HepG2 (cell line): ENCODE results near the gene MCOLN1. TPM values are rescaled to one million over a fixed set of nuclear protein-coding genes. Genes with fewer than 3 reads are reported as not detected.

Experiments
- CENPX ChIP-seq: sonication (generic); formaldehyde crosslinking; IDR thresholded peaks from 2 replicates; pipeline ENCODE4 v1.9.0; 2021; ENCODE audit warnings: mild to moderate bottlenecking, missing genetic modification reagents, moderate library complexity
- GATAD1 ChIP-seq: IDR thresholded peaks from 2 replicates; pipeline ENCODE4 v1.6.1; 2016; ENCODE audit warnings: missing genetic modification reagents, missing compliant biosample characterization
- GATAD2A ChIP-seq: IDR thresholded peaks from 2 replicates; pipeline ENCODE4 v1.6.1; 2016
- HOXA3 ChIP-seq: sonication (generic); formaldehyde crosslinking; IDR thresholded peaks from 2 replicates; pipeline ENCODE4 v1.5.0; 2020; ENCODE audit warnings: missing genetic modification reagents
- HOXA7 ChIP-seq: sonication (generic); formaldehyde crosslinking; IDR thresholded peaks from 2 replicates; pipeline ENCODE4 v1.8.1; 2022; ENCODE audit warnings: mild to moderate bottlenecking, missing genetic modification reagents, moderate library complexity
- TMF1 ChIP-seq: sonication (generic); formaldehyde crosslinking; IDR thresholded peaks from 2 replicates; pipeline ENCODE4 v1.8.1; 2022; ENCODE audit warnings: low read depth, missing genetic modification reagents
- ZFP62 ChIP-seq: sonication (generic); formaldehyde crosslinking; IDR thresholded peaks from 2 replicates; pipeline ENCODE4 v1.4.0; 2020; ENCODE audit warnings: missing genetic modification reagents
- ZFX ChIP-seq: sonication (generic); formaldehyde crosslinking; IDR thresholded peaks from 2 replicates; pipeline ENCODE4 v1.4.0; 2020; ENCODE audit warnings: mild to moderate bottlenecking, low read depth, missing genetic modification reagents, moderate library complexity
- ZNF253 ChIP-seq: sonication (generic); formaldehyde crosslinking; IDR thresholded peaks from 2 replicates; pipeline ENCODE4 v1.8.0; 2022; ENCODE audit warnings: mild to moderate bottlenecking, missing genetic modification reagents, borderline replicate concordance
- ZNF260 ChIP-seq: sonication (generic); formaldehyde crosslinking; IDR thresholded peaks from 2 replicates; pipeline ENCODE4 v1.4.0; 2020; ENCODE audit warnings: missing genetic modification reagents, low read depth, mild to moderate bottlenecking, borderline replicate concordance
- ZNF383 ChIP-seq: sonication (generic); formaldehyde crosslinking; IDR thresholded peaks from 2 replicates; pipeline ENCODE4 v1.4.0; 2020; ENCODE audit warnings: missing genetic modification reagents, mild to moderate bottlenecking, borderline replicate concordance
- ZNF747 ChIP-seq: sonication (generic); formaldehyde crosslinking; IDR thresholded peaks from 2 replicates; pipeline ENCODE4 v1.8.1; 2023; ENCODE audit warnings: missing genetic modification reagents, mild to moderate bottlenecking, borderline replicate concordance
- polyA plus RNA-seq, 8 experiments: library from polyadenylated mRNA; depleted of rRNA in 3 of 8; stranded (reverse) in 7 of 8; unstranded in 1 of 8; fragments of >200 nt; fragmentation: Illumina TruSeq in 4 of 8; extraction: Trizol in 4 of 8; gene quantifications; 2 replicates each; pipeline versions ENCODE4 v1.2.1 to v1.2.3, GENCODE V29; 2011 to 2016; ENCODE audit warnings: low read depth in 4 of 8, missing spikeins in 1 of 8, mixed read lengths in 1 of 8; ENCODE audit not compliant: insufficient read depth in 1 of 8
- total RNA-seq, 5 experiments: library from RNA; depleted of rRNA; stranded (reverse); fragments of >200 nt; fragmentation: Illumina TruSeq; extraction: Trizol; gene quantifications; 2 replicates each; pipeline ENCODE4 v1.2.3, GENCODE V29; 2016; ENCODE audit warnings: low read depth in 1 of 5
- TF ChIP-seq, protein P1 (sequence below): sonication (generic); formaldehyde crosslinking; IDR thresholded peaks from 2 replicates; pipeline ENCODE4 v1.4.0; 2020; ENCODE audit warnings: mild to moderate bottlenecking, missing genetic modification reagents
- TF ChIP-seq, protein P2 (sequence below): sonication (generic); formaldehyde crosslinking; IDR thresholded peaks from 2 replicates; pipeline ENCODE4 v1.8.0; 2022; ENCODE audit warnings: mild to moderate bottlenecking, missing genetic modification reagents
- TF ChIP-seq, protein P3 (sequence below): sonication (generic); formaldehyde crosslinking; conservative IDR thresholded peaks from 2 replicates; pipeline ENCODE4 v1.8.0; 2022; ENCODE audit warnings: low read depth, missing genetic modification reagents

Gene MCOLN1
- total and polyA plus RNA-seq, 2 of the 13 experiments (the other 11 are each of a cell fraction or from before 2014, with no cell fraction given) = 3.4 to 15.7 TPM

DNA sequence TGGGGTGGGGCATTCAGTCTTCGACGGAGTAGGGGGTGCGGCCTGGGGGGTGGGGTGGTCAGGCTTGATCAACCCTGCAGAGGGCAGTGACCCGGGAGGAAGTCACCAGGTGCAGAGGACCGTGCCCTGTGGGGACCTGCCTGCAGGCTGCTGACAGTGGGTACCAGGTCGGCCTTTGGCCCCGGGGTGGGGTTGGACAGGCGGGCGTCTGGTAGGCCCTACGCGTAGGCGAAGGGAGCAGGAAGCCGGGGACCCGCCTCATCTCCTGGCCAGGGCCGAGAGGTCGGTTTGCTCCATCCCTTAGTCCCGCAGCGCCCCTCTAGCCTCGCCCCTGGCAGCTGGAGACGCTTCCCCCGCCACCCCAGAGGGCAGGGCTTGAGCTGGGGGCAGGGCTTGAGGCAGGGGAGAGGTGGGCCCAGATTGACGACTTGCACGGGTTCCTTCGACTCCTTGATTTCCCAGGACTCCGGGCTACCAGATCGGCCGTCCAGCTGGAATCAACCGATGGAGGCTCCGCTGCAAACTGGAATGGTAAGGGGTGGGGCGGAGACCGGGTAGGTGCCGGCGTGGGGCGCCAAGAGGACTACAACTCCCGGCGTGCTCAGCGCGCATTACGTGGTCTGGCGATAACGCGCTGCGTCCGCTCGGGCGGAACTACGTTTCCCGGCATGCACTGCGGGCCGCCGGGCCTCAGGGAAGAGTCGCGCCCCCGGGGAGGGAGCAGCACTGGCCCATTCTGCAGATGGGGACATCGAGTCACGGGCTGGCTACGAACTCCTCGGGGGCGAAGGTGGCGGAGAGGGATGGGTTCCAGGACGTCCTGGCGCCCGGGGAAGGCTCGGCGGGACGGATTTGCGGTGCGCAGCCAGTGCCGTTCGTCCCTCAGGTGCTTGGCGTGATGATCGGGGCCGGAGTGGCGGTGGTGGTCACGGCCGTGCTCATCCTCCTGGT, 12.9 kb downstream of the MCOLN1 start, which contains the start of gene PNPLA6 (continued):
- TF ChIP-seq, protein P1, sequence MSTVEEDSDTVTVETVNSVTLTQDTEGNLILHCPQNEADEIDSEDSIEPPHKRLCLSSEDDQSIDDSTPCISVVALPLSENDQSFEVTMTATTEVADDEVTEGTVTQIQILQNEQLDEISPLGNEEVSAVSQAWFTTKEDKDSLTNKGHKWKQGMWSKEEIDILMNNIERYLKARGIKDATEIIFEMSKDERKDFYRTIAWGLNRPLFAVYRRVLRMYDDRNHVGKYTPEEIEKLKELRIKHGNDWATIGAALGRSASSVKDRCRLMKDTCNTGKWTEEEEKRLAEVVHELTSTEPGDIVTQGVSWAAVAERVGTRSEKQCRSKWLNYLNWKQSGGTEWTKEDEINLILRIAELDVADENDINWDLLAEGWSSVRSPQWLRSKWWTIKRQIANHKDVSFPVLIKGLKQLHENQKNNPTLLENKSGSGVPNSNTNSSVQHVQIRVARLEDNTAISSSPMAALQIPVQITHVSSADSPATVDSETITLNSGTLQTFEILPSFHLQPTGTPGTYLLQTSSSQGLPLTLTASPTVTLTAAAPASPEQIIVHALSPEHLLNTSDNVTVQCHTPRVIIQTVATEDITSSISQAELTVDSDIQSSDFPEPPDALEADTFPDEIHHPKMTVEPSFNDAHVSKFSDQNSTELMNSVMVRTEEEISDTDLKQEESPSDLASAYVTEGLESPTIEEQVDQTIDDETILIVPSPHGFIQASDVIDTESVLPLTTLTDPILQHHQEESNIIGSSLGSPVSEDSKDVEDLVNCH (CRISPR knock-in tag) = 0 out of 2 replicates have a peak, but pooled peaks have one; percentile 51
- TF ChIP-seq ZNF383 (CRISPR knock-in tag) (peak; percentile 39; the same call in 1 of the 2 replicates), ZNF747 (no peak), CENPX (no peak), HOXA3 (CRISPR knock-in tag) (peak; percentile 95), ZNF260 (no peak), HOXA7 (CRISPR knock-in tag) (no peak), GATAD1 (CRISPR knock-in tag) (peak; percentile 88), GATAD2A (CRISPR knock-in tag) (no peak), TMF1 (CRISPR knock-in tag) (0 out of 2 replicates have a peak, but pooled peaks have one; percentile 20), ZFP62 (CRISPR knock-in tag) (no peak), ZFX (peak; percentile 82), ZNF253 (CRISPR knock-in tag) (no peak)
- TF ChIP-seq, protein P2, sequence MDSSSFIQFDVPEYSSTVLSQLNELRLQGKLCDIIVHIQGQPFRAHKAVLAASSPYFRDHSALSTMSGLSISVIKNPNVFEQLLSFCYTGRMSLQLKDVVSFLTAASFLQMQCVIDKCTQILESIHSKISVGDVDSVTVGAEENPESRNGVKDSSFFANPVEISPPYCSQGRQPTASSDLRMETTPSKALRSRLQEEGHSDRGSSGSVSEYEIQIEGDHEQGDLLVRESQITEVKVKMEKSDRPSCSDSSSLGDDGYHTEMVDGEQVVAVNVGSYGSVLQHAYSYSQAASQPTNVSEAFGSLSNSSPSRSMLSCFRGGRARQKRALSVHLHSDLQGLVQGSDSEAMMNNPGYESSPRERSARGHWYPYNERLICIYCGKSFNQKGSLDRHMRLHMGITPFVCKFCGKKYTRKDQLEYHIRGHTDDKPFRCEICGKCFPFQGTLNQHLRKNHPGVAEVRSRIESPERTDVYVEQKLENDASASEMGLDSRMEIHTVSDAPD (CRISPR knock-in tag) = no peak
- TF ChIP-seq, protein P3, sequence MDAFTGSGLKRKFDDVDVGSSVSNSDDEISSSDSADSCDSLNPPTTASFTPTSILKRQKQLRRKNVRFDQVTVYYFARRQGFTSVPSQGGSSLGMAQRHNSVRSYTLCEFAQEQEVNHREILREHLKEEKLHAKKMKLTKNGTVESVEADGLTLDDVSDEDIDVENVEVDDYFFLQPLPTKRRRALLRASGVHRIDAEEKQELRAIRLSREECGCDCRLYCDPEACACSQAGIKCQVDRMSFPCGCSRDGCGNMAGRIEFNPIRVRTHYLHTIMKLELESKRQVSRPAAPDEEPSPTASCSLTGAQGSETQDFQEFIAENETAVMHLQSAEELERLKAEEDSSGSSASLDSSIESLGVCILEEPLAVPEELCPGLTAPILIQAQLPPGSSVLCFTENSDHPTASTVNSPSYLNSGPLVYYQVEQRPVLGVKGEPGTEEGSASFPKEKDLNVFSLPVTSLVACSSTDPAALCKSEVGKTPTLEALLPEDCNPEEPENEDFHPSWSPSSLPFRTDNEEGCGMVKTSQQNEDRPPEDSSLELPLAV (CRISPR knock-in tag) = no peak
